CD1c-positive myeloid dendritic cell (primary cell): ENCODE results near the gene IL25.

Experiments used
- DNase-seq: peaks from one replicate; pipeline ENCODE4 v3.0.0-alpha.2; 2016; ENCODE audit errors: extremely low spot score

Gene IL25

DNA sequence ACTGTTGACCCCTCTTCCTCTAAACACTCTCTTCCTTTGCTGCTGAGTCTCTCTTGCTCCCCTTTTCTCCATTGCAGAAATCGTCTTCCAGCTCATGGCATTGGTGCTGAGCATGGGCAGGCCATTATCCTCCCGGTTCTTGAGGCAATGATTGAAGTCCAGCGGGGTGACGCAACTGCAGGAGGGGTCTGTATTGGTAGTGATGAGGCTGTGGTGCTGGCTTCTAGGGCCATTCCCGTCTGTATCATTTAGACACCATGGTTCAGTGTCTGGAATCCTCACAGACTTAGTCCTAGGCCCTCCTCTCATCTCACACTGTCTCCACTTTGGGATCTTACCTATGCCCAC lies 19.2 kb upstream of the IL25 start:
- DNase-seq: no peak

DNA sequence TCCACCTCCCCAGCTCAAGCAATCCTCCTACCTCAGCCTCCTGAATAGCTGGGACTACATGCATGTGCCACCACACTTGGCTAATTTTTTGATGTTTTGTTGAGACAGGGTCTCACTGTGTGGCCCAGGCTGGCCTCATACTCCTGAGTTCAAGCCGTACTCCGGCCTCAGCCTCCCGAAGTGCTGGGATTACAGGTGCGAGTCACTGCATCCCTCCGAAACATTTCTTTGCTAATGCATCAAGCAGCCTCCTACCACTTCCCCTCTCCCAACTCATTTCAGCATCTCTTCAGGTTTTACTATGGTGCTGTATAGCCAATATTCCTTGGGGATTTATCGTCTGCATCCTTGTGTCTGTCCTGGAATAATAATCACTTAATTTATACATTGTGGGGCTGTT lies 17.6 kb upstream of the IL25 start:
- DNase-seq: no peak

- no peak for DNase-seq
Measured at GRCh38 chr14:23355871-23356435, 16.7 kb upstream of the IL25 start.

DNA sequence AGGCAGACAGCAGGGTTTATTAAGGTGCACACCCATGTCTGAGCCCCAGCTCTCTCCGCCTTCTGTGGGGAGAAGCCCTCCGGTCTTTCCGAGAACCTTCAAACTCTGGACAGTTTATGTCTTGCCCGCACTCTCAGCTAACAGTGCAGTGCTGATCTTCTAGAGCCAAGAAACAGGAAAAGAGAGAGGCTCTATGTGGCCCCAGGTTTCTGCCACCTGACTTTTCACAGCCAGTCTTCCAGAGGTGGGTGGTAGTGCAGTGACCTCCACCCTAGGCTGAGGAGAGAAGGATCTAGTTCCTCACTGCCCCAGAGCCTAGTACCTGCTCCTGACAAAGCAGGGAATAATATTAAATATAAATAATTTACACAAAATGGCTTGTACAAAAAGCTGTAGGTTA lies 15.9 kb upstream of the IL25 start:
- no peak for DNase-seq

DNA sequence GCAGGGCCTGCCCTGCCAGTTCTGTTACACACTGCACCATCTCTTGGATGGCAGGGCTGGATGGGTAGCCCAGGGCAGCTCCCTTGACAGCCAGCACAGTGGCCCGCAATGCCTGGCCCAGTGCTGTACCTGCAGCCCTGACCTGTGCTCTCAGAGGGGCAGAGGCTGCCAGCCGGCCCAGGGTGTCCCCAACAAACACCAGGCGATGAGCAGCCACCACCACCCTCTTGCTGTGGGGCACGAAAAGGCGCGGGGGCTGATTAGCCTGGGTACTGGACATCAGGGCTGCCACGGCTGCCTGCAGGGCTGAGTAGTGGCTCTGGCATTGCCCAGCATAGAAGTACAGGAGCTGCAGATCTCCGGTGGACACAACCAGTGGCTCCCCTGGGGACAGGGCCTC lies 15.3 kb upstream of the IL25 start:
- no peak for DNase-seq

- no peak for DNase-seq
Measured at GRCh38 chr14:23358042-23358441, 14.6 kb upstream of the IL25 start.

DNA sequence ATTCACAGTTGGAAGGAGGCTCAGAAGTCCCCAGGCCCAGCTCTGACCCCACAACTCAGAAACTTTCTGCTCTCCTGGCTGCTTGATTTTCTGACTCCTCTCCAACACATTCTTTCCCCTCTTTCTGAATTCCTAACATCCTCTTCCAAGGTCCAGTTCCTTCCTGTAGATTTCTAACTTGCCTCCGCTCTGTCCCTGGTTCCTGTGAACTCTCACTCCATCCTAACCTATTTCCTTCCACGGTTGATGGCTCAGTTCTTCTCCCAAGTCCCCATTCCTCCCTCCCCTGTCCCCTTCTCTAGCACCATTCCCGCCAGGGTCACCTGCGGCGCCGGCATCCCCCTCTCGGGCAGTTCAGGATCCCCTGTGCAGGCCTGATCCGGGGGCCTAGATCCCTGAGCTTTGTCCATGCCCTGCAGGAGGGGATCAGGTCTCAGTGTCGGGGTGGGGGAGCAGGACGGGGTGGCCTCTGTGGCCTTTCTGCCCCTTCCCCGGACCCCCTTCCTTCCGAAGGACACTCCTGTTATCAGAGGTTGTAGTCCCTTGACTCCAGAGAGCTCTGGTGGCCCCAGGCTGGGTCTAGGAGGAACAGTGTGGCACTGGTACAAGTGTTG lies 13.9 kb upstream of the IL25 start:
- no peak for DNase-seq

DNA sequence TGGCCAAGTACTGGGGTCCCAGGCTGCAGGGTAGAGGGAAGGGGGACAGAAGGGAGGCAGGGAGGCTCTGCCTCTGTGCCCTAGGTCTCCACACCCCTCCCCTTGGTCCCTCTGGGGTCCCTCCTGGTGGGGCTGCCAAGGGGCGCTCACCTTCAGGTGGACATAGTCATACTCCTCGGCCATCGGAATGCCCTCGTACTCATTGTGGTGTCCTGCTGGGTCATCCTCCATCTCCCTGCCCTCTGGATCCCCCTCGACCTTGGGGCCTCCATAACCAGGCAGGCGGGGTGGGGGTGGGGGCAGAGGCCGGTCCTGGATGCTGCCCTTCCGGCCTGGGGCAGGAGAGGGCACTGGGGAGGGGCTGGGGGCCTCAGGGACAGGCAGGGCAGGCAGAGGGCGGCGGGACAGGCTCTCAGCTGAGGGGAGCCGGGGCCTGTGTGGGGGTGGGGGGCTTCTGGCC lies 13.4 kb upstream of the IL25 start:
- DNase-seq: no peak

DNA sequence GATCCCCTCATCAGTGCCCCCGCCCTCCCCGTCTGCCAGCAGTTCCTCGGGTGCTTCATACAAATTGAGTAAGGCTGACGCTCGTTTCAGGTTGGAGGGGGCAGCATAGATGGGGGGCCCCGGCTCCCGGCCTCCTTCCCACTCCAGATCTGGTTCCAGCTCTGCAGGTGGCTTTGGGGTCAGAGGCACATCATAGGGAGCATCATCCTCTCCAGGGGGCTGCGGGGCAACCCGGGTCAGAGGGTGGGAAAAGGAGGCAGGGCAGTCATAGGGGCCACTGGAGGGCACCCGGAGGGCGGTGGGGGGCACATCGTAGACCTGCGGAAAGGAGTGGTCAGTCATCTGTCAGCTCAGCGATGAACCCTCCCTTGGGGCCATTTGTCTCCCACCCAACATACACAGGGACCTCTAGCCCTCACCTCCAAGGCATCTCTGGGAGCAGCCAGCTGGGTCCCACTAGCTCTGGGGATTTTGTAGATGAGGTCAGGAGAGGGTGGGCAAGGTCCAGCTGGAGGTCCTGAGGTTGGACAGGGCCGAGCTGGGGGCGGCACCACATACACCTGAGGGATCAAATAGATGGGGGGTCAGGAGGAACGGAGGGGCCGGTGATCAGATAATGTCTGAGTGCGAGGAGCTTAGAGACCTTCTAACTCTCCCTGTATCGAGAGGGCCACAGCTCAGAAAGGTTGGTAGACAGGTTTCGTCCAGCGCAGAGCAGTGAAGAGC lies 12.7 kb upstream of the IL25 start:
- no peak for DNase-seq

GRCh38 chr14:23360496-23360895 lies 12.1 kb upstream of the IL25 start:
- no peak for DNase-seq

GRCh38 chr14:23361320-23361719 lies 11.3 kb upstream of the IL25 start:
- no peak for DNase-seq

- DNase-seq: no peak
Measured at GRCh38 chr14:23361763-23362162, 10.8 kb upstream of the IL25 start.

DNA sequence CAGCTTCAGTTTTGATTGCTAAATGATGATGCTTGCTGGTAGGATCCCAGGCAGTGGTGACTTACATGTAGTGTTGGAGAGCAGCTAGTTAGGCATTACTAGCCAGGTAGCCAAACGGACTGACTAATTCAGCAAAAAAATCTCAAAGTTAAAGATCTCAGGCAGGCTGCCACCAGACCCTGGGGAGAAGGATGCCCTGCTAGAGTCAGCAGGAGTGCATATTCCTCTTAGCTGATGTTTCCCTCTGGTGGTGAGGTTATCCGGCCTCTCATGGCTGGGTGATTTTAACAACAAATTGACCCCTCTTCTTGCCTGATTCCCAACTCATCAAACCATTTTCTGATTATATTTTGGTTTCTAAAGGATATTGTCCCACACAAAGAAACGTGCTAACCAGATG lies 10.4 kb upstream of the IL25 start:
- DNase-seq: no peak

- no peak for DNase-seq
Measured at GRCh38 chr14:23364164-23365035, 8.2 kb upstream of the IL25 start.

- no peak for DNase-seq
Measured at GRCh38 chr14:23365036-23365731, 7.4 kb upstream of the IL25 start, which contains the start of gene EFS. EFS (minus strand) TSS chr14:23365172; CDS start chr14:23365025, 147 bp downstream.

DNA sequence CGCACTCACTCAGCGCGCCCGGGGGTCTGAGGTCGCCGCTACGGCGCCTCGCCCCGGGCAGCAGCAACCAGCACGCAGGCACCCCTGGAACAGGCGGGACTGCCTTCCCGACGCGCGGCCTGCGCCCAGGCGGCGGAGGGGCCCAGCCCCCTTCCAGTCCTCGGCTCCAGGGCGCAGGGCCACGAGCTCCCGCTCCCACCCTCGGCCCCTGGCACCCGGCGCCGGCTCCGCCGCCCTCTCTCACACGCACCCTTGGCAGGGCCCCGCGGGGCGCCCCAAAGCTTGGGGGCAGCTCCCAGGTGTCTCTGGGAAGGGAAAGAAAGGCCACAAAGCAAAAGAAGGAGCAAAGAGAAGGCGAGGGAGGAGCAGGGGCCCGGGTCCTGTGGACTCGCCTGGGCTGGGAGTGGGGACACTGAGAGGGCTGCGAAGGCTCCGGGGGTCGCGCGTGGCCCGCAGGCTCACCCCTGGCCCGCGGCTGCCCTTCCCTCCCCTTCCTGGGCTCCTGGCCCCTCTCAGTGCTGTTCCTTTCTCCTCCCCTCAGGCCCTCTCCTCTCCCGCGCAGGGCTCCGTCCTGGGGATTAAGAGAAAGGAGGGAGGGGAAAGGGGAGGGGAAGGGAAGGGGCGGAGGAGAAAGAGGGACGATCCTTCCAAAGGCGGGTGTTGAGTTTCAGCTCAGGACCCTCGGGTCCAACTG lies 6.7 kb upstream of the IL25 start:
- DNase-seq: no peak

- no peak for DNase-seq
Measured at GRCh38 chr14:23366426-23366921, 6.1 kb upstream of the IL25 start.

- no peak for DNase-seq
Measured at GRCh38 chr14:23370221-23370620, 2.4 kb upstream of the IL25 start.

GRCh38 chr14:23371865-23372264 lies 744 bp upstream of the IL25 start:
- DNase-seq: no peak

DNA sequence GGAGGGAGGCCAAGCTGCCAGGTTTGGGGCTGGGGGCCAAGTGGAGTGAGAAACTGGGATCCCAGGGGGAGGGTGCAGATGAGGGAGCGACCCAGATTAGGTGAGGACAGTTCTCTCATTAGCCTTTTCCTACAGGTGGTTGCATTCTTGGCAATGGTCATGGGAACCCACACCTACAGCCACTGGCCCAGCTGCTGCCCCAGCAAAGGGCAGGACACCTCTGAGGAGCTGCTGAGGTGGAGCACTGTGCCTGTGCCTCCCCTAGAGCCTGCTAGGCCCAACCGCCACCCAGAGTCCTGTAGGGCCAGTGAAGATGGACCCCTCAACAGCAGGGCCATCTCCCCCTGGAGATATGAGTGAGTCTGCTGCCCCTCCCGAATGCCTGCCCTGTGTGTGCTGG lies 432 bp downstream of the IL25 start:
- no peak for DNase-seq
